ENCODE results near the gene TDRD7.
A peak's percentile ranks its signal among the peaks of the same experiment; 100 is the strongest.

TDRD7 gene

DNA sequence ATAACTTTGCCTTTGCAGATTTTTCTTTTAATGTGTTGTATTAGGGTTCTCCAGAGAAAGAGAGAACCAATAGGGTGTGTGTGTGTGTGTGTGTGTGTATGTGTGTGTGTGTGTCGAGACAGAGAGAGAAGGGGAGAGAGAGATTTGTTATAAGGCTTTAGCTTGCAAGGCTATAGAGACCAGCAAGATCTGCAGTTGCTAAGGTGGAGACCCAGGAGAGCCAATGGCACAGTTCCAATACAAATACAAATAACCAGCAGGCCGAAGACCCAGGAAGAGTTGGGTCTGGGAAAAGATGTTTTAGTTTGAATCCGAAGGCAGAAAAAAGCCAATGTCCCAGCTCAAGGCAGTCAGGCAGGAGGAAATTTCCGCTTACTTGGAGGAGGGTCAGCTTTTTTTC is 112.5 kb downstream of the TDRD7 start:
- no peak overlapping the region for H3K4me3 ChIP-seq (ENCODE audit: low read depth in 1 of 2, low read length in 2 of 2)
- no peaks in the 10 kb centered on the region for H3K9me3 ChIP-seq (ENCODE audit: control insufficient read depth in 1 of 2, low read length in 2 of 2)
- H3K27ac ChIP-seq (ENCODE audit: low read length): no peak overlapping the region
- peaks cover 5 to 24% of the 10 kb centered on the region in 2 donors for H3K4me1 ChIP-seq (ENCODE audit: control insufficient read depth in 1 of 2, insufficient read depth in 2 of 2, low read length in 2 of 2)
- peaks cover 0 to 16% of the 10 kb centered on the region in 2 donors for H3K36me3 ChIP-seq (ENCODE audit: control insufficient read depth in 1 of 2, insufficient read depth in 2 of 2, low read length in 2 of 2)
- no peaks in the 10 kb centered on the region for H3K27me3 ChIP-seq (ENCODE audit: low read depth, low read length)

DNA sequence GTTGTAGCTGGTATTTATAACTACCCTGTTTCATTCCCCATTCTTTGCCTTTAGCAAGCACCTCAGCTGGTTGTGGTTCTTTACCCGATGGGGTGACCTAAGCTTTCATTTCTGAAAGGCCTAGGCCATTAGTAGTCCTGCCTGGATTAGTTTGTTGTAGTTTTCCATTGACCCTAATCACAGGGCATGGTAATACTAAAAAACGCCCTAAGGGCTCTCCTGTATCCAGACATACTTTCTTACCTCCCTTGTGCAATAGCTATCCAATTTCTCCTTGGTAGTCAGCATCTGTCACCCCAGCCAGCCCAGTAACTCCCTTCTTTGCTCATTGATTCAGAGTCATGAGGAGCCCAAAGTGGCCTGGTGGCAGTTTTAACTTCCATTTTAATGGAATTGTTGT is 113.6 kb downstream of the TDRD7 start:
- no peaks in the 10 kb centered on the region for H3K27me3 ChIP-seq (ENCODE audit: low read depth, low read length)
- peaks cover 3 to 18% of the 10 kb centered on the region in 2 donors for H3K4me1 ChIP-seq (ENCODE audit: control insufficient read depth in 1 of 2, insufficient read depth in 2 of 2, low read length in 2 of 2)
- H3K9me3 ChIP-seq (ENCODE audit: control insufficient read depth in 1 of 2, low read length in 2 of 2): no peaks in the 10 kb centered on the region
- H3K4me3 ChIP-seq (ENCODE audit: low read depth in 1 of 2, low read length in 2 of 2): no peak overlapping the region
- H3K27ac ChIP-seq (ENCODE audit: low read length): no peak overlapping the region
- H3K36me3 ChIP-seq (ENCODE audit: control insufficient read depth in 1 of 2, insufficient read depth in 2 of 2, low read length in 2 of 2): peaks cover 0 to 16% of the 10 kb centered on the region in 2 donors

DNA sequence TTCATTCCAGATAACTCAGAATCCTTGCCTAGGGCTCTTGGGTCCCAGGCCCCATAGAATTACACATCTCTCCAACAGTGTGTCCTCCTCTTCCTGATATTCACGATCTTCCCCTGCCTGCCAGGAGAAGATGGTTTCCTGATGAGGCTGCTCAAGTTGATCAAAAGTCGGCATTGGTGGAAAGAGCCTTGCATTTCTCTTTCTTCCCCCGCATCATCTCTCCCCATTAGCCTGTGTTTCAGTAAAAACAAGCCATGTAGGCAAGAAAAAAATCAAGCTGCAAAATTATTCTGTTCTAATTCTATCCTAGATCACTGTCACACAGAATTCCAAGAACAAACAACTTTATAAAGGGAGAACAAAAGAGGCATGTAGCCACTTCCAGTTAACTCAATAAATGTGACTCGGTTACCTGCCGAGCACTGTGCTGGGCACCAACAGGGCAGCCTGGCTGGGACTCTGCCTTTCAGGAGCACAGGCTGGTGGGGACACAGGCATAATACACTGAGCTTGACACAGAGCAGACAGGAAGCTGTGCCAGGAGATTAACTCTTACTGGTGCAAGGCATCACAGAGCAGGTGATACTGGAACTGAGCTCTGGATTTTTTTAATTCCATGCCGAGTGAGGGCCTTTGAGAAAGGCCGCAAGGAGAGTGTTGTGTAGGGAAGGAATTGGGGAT is 115.1 kb downstream of the TDRD7 start:
- Histone ChIP-seq H3K27ac (ENCODE audit: low read length) (no peak overlapping the region), H3K27me3 (ENCODE audit: low read depth, low read length) (no peaks in the 10 kb centered on the region), H3K36me3 (ENCODE audit: control insufficient read depth in 1 of 2, insufficient read depth in 2 of 2, low read length in 2 of 2) (peaks cover 0 to 16% of the 10 kb centered on the region in 2 donors), H3K9me3 (ENCODE audit: control insufficient read depth in 1 of 2, low read length in 2 of 2) (no peaks in the 10 kb centered on the region), H3K4me1 (ENCODE audit: control insufficient read depth in 1 of 2, insufficient read depth in 2 of 2, low read length in 2 of 2) (peaks cover 3 to 26% of the 10 kb centered on the region in 2 donors), H3K4me3 (ENCODE audit: low read depth in 1 of 2, low read length in 2 of 2) (no peak overlapping the region)

DNA sequence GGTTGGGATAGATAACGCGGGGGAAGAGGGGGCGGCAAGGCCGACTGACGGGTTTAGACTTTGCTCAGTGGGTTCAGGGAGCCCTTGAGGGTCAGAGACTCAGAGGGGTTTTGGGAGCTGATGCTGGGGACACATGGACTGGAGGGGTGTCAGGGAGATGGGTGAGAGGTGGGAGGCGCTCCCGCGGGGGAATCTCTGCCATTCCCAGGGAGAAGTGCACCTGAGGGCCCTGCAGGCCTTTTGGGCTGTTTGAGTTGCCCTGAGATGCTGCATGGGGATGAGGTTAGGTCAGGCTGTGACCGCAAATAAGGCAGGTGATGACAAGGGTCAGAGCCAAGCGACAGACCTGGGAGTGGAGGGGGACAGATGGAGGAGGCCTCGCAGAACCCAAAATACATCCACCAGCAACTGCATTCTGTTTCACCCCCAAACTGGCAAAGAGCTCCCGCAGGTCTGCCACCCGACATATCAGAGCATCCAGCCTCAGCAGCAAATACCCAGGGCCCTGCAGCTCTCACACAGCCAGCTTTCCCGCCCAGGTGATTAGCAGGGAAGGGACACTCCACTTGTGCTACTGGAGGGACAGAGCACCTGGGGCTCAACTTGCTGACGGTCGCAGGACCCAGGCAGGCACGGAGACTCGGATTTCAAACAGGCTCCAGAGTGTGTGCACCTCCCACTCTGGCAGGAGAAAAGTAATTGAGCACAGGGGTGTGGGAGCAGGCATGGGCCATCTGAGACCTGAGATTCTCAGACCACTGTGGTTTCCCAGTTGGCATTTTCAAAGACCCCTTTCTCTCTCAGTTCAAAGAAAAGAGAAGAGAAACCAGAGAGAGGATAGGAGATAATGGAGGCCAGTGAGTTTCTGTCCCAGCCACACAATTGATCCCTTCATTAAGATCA is 116.0 kb downstream of the TDRD7 start:
- peaks cover 3 to 34% of the 10 kb centered on the region in 2 donors for H3K4me1 ChIP-seq (ENCODE audit: control insufficient read depth in 1 of 2, insufficient read depth in 2 of 2, low read length in 2 of 2)

DNA sequence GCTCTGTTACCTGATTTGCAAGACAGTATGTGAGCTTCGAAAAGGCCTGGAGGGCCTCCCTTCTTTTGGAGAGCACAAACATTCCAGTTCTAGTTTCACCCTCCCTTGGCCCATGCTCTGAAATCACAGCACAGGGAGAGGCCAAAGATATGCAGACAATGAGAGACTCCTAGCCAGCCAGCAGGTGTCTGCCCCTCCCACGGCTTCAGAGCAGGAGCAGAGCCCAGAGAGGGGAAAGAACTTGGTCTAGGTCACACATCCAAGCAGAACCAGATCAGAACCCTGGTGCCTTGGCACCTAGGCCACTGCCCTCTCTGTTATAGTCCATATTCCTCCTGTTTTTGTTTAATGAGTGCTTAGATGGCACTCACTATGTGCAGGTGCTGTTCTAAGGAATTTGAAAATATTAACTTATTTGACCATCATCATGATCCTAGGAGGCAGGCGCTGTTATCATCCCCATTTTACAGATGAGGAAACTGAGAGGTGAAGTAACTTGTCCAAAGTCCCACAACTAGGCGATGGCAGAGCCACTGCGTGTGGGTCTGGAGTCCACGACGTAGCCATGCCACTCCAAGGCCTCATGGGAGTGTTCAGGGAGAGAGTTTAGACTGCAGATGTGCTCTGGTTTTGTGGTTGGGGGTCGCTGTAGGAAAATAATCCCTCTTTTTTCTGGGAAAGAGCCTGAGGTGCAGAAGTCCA is 116.8 kb downstream of the TDRD7 start:
- H3K27me3 ChIP-seq (ENCODE audit: low read depth, low read length): no peaks in the 10 kb centered on the region
- H3K36me3 ChIP-seq (ENCODE audit: control insufficient read depth in 1 of 2, insufficient read depth in 2 of 2, low read length in 2 of 2): peaks cover 0 to 23% of the 10 kb centered on the region in 2 donors
- H3K4me3 ChIP-seq (ENCODE audit: low read depth in 1 of 2, low read length in 2 of 2): no peak overlapping the region
- H3K4me1 ChIP-seq (ENCODE audit: control insufficient read depth in 1 of 2, insufficient read depth in 2 of 2, low read length in 2 of 2): peaks cover 3 to 37% of the 10 kb centered on the region in 2 donors
- peak overlapping the region; percentile 43 for H3K27ac ChIP-seq (ENCODE audit: low read length)
- no peaks in the 10 kb centered on the region for H3K9me3 ChIP-seq (ENCODE audit: control insufficient read depth in 1 of 2, low read length in 2 of 2)

More for the DNA sequence above, 116.0 kb downstream of the TDRD7 start:
- no peak overlapping the region for H3K27ac ChIP-seq (ENCODE audit: low read length)
- H3K4me3 ChIP-seq (ENCODE audit: low read depth in 1 of 2, low read length in 2 of 2): no peak overlapping the region
- H3K36me3 ChIP-seq (ENCODE audit: control insufficient read depth in 1 of 2, insufficient read depth in 2 of 2, low read length in 2 of 2): peaks cover 0 to 16% of the 10 kb centered on the region in 2 donors
- H3K9me3 ChIP-seq (ENCODE audit: control insufficient read depth in 1 of 2, low read length in 2 of 2): no peaks in the 10 kb centered on the region
- H3K27me3 ChIP-seq (ENCODE audit: low read depth, low read length): no peaks in the 10 kb centered on the region

DNA sequence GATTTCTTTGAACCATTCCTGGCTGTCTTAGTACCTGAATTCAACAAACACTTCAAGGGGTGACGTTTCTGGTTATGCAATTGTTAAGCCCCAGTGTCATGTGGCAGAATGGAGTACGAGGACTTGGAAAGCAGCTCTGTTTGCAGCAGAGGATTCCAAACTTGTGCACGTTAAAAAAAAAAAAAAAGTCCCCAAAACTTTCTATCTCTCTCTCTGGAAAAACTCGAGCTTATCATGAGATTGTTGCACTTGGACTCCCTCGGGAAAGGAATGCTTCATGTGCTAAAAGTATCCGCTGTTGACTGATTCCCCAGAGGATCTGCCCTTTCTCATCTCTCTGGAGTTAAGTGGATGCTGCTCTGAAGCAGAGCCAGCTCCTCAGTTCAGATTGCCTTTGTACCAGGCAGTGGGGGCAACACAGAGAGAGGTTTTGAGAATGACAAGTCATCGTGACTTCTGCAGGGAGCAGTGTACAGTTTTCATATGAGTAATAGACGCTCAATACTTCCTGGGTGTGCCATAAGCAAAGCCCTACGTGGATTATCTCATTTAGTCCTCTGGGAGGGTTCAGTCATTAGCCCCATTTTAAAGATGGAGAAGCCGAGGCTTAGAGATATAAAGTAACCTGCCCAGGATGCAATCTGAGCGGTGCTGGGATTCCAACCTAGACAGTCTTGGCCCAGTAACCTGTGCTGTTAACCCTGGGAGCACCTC is 117.6 kb downstream of the TDRD7 start:
- Histone ChIP-seq H3K36me3 (ENCODE audit: control insufficient read depth in 1 of 2, insufficient read depth in 2 of 2, low read length in 2 of 2) (peaks cover 0 to 28% of the 10 kb centered on the region in 2 donors), H3K4me3 (ENCODE audit: low read depth in 1 of 2, low read length in 2 of 2) (no peak overlapping the region), H3K4me1 (ENCODE audit: control insufficient read depth in 1 of 2, insufficient read depth in 2 of 2, low read length in 2 of 2) (peaks cover 3 to 37% of the 10 kb centered on the region in 2 donors), H3K27ac (ENCODE audit: low read length) (peak overlapping the region; percentile 43), H3K9me3 (ENCODE audit: control insufficient read depth in 1 of 2, low read length in 2 of 2) (peaks cover 0 to 5% of the 10 kb centered on the region in 2 donors), H3K27me3 (ENCODE audit: low read depth, low read length) (no peaks in the 10 kb centered on the region)

DNA sequence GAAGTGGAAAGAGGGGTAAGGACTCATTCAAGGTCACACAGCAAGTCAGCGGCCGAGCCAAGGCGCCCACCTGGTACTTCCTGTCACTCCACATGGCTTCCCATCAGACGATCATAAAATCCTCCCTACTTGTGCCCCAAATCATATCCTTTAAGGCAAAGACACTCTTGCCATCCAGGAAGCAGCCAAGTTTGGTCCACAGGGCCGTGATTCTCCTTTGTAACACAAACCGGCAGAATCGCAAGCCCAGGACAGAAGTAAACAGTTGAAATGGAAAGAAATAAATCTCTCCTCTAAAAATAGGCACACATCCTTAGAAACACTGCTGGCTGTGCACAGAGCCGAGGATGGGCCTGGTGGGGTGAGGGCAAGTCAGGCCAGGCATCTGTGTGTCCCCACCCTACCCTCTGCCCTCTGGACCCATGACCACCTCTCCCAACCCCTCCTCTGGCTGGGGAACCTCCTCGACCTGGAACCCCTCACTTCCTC is 120.0 kb downstream of the TDRD7 start:
- H3K36me3 ChIP-seq (ENCODE audit: control insufficient read depth in 1 of 2, insufficient read depth in 2 of 2, low read length in 2 of 2): peaks cover 0 to 12% of the 10 kb centered on the region in 2 donors
- H3K27me3 ChIP-seq (ENCODE audit: low read depth, low read length): no peaks in the 10 kb centered on the region
- peak overlapping the region; percentile 74 for H3K27ac ChIP-seq (ENCODE audit: low read length)
- H3K4me3 ChIP-seq (ENCODE audit: low read depth in 1 of 2, low read length in 2 of 2): peak overlapping the region in 1 of 2 donors; percentile 48
- peaks cover 3 to 48% of the 10 kb centered on the region in 2 donors for H3K4me1 ChIP-seq (ENCODE audit: control insufficient read depth in 1 of 2, insufficient read depth in 2 of 2, low read length in 2 of 2)
- peaks cover 0 to 5% of the 10 kb centered on the region in 2 donors for H3K9me3 ChIP-seq (ENCODE audit: control insufficient read depth in 1 of 2, low read length in 2 of 2)

DNA sequence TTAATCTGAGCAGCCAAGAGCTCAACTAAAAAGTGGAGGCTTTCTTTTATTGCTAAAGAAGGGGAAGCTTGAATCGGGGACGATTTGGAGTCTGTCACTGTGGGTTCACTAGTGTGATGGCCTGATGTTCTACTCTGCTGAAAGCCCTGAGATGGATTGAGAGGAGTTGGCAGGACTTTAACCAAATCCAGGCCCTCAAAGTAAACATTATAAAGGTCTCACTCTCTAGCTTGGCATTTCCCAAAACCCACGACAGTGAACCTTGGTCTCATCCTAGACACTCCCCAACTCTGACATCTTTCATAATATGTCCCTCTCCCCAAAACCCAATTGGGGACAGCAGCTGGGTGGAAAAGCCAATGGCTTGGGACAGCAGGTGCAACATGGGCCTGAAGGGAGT is 122.3 kb downstream of the TDRD7 start:
- Histone ChIP-seq H3K27ac (ENCODE audit: low read length) (no peak overlapping the region), H3K4me3 (ENCODE audit: low read depth in 1 of 2, low read length in 2 of 2) (no peak overlapping the region), H3K36me3 (ENCODE audit: control insufficient read depth in 1 of 2, insufficient read depth in 2 of 2, low read length in 2 of 2) (peaks cover 0 to 12% of the 10 kb centered on the region in 2 donors), H3K4me1 (ENCODE audit: control insufficient read depth in 1 of 2, insufficient read depth in 2 of 2, low read length in 2 of 2) (peaks cover 0 to 41% of the 10 kb centered on the region in 2 donors), H3K9me3 (ENCODE audit: control insufficient read depth in 1 of 2, low read length in 2 of 2) (peaks cover 0 to 5% of the 10 kb centered on the region in 2 donors), H3K27me3 (ENCODE audit: low read depth, low read length) (no peaks in the 10 kb centered on the region)

DNA sequence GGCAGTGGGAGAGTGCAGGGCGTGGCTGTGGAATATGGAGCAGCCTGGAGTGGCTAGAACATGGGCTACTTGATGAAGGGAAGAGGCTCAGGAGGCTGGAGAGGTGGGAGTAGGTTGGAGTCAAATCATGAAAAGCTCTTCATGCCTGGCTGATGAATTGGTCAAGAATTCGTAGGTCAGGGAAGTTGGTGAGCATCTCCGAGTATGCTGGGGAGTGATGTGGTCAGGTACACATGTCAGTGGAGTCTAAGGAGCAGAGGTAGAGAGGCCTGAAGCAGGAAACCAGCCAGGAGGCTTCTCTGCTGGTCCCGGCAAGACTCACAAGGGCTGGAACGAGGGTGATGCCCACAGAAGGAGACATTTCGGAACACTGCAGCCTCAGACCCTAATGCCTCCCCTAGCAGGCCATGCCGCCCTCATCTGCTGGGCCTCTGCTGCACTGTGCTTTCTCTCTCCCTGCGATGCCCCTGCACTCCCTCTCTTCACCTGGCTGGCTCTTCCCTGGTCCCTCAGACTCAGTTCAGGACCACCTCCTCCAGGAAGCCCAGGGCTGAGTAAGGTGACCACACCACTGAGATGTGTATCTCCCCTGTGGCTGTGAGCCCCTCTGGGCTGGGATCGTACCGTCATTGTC is 123.2 kb downstream of the TDRD7 start:
- H3K4me3 ChIP-seq (ENCODE audit: low read depth in 1 of 2, low read length in 2 of 2): no peak overlapping the region
- H3K4me1 ChIP-seq (ENCODE audit: control insufficient read depth in 1 of 2, insufficient read depth in 2 of 2, low read length in 2 of 2): peaks cover 0 to 41% of the 10 kb centered on the region in 2 donors
- H3K27me3 ChIP-seq (ENCODE audit: low read depth, low read length): no peaks in the 10 kb centered on the region
- H3K36me3 ChIP-seq (ENCODE audit: control insufficient read depth in 1 of 2, insufficient read depth in 2 of 2, low read length in 2 of 2): peaks cover 0 to 12% of the 10 kb centered on the region in 2 donors
- H3K27ac ChIP-seq (ENCODE audit: low read length): no peak overlapping the region
- peaks cover 0 to 5% of the 10 kb centered on the region in 2 donors for H3K9me3 ChIP-seq (ENCODE audit: control insufficient read depth in 1 of 2, low read length in 2 of 2)

DNA sequence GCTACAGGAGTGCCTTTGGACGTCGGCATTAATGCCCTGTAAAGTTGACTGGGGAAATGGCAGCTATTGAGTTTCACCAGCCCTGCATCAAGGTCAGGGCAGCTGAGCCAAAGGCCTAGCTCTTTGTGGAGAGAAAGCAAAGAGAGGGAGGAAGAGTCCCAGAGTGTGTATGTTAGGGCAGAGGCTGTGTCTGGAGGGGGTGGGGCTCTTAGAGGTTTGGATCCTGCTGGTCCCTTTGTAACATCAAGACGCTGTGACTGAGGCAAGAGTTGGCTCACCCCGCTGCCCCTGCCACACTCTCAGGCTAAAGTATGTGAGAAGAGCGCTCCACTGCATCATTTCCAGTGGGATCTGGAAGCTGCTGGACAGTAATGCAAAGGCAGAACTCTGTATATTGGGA is 123.9 kb downstream of the TDRD7 start:
- Histone ChIP-seq H3K36me3 (ENCODE audit: control insufficient read depth in 1 of 2, insufficient read depth in 2 of 2, low read length in 2 of 2) (peaks cover 0 to 12% of the 10 kb centered on the region in 2 donors), H3K27me3 (ENCODE audit: low read depth, low read length) (no peaks in the 10 kb centered on the region), H3K4me1 (ENCODE audit: control insufficient read depth in 1 of 2, insufficient read depth in 2 of 2, low read length in 2 of 2) (peaks cover 0 to 41% of the 10 kb centered on the region in 2 donors), H3K4me3 (ENCODE audit: low read depth in 1 of 2, low read length in 2 of 2) (no peak overlapping the region), H3K9me3 (ENCODE audit: control insufficient read depth in 1 of 2, low read length in 2 of 2) (peaks cover 0 to 5% of the 10 kb centered on the region in 2 donors), H3K27ac (ENCODE audit: low read length) (no peak overlapping the region)

Data from muscle layer of duodenum (tissue), 2 donors.